Stimulated activated CD8-positive, alpha-beta memory T cell treated with anti-CD3 and anti-CD28 coated beads, Interleukin-7, amount 100 ng/mL, for 48 hours (primary cell): ENCODE measurements around the gene GATM.
"Not testable (repeated sequence)": the region's sequence is repeated elsewhere in the genome, so short reads cannot be mapped to it uniquely, and the experiment has no call there.

ENCODE experiments used
- DNase-seq, 2 donors: peaks; one replicate each; pipeline ENCODE4 v3.0.0-alpha.2; 2020; ENCODE audit warnings: low read depth in 1 of 2; ENCODE audit errors: extremely low read depth in 1 of 2

The GATM gene

GRCh38 chr15:45391746-45392583 lies 13.6 kb upstream of the GATM start:
- no peak for DNase-seq

DNA sequence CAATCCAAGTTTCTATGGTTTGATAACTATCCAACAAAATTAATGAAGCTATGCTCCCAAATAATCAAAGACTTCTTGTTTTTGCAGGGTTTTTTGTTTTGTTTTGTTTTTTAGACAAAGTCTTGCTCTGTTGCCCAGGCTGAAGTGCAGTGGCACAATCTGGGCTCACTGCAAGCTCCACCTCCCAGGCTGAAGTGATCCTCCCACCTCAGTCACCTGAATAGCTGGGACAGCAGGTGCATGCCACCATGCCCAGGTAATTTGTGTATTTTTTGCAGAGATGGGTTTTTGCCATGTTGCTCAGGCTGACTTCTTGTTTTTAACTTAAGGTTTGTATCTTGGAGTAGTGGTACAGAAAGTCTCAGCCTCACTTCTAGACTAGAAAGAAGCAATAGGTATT lies 11.0 kb upstream of the GATM start:
- DNase-seq = no peak

- no peak for DNase-seq
Observed at GRCh38 chr15:45387380-45388007, 9.2 kb upstream of the GATM start.

- no peak for DNase-seq
Observed at GRCh38 chr15:45386974-45387373, 8.6 kb upstream of the GATM start.

DNA sequence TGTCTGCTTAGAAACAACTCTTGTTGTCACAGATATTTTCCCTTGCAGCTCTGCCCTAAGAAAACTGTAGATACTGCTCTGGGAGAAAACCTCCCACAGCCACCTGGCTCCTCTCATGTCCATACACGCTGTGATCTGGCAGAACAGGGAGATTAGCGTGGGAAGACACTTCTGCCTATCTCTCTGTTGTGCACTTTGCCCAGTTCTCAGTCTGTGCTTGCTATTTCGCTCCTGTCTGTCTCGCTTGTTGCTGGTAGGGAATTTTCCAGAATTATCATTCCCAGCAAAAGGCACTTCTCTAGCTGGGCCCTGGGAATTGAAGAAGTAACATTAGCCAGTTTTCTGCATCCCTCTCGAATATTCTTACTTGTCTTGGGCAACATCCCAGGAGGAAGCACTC lies 8.1 kb upstream of the GATM start:
- no peak for DNase-seq

DNA sequence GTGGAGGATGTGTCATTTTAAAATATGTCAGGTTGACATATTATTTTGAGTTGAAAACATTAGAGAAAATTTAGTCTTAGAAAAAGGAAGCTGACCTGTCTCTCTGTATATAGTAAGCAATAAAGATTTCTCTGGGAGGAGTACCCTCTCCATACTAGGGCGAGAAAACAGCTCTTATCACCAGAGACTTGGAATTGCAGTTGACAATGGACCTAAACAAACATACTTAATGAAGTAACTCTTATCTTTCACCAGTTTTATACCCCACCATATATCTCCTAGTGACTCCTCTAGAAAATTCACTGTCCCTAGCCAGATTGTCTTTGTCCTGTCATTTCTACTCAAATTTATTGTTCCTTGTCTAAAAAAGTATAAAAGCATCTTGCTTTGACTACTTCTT lies 7.2 kb upstream of the GATM start:
- no peak for DNase-seq

DNA sequence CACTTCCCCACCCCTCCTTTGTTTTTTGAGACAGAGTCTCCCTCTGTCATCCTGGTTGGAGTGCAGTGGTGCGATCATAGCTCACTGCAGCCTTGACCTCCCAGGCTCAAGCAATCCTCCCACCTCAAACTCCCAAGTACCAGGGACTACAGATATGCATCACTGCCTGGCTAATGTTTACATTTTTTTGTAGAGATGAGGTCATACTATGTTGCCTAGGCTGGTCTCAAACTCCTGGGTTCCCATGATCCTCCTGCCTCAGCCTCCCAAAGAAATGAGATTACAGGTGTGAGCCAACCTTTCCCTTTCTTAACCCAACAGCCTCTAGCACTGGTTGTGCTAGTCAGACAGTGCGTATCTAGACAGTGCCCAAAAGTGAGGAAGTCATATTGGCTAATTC lies 6.4 kb upstream of the GATM start:
- no peak for DNase-seq

DNA sequence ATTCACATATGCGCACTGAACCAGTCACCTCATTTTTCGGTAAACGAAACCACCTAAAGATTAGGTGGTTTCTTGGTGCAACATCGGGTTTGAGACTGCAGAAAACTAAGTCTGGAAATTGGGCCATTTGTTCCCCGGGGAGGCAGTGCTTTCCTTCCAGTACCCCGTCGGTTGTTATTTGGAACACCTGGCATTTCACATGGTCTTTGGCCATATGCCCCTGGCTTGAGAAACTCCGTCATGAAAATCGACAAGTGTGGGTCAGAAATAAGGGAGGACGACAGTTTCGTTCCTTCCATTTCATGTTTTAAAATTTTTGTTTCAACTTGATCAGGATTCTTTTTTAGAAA lies 544 bp upstream of the GATM start:
- no peak for DNase-seq

DNA sequence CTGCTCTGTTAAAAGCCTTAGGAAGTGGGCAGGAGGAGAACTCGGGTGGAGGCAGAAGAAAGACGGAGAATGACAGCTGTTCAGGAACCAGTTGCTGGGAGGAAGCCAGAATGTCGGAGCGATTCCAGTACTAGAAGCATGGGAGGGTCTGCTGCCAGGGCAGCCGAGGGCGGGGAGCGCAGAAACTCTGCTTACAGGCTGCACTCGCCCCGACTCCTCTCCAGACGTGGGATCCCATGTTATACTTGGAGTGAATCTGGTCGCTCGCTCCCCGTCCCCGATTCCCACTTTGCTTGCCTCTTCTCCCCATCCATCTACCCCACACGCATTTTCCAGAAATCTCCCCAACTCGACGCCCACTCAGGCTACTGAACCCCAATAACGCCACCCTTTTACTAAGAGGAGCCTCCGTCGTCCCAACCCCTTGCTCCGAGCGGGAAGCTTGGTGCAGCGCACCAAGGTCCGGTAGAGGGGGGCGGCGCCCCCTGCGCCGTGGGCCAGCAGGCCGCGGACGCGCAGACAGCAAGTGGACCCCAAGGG lies 665 bp downstream of the GATM start:
- no peak for DNase-seq

DNA sequence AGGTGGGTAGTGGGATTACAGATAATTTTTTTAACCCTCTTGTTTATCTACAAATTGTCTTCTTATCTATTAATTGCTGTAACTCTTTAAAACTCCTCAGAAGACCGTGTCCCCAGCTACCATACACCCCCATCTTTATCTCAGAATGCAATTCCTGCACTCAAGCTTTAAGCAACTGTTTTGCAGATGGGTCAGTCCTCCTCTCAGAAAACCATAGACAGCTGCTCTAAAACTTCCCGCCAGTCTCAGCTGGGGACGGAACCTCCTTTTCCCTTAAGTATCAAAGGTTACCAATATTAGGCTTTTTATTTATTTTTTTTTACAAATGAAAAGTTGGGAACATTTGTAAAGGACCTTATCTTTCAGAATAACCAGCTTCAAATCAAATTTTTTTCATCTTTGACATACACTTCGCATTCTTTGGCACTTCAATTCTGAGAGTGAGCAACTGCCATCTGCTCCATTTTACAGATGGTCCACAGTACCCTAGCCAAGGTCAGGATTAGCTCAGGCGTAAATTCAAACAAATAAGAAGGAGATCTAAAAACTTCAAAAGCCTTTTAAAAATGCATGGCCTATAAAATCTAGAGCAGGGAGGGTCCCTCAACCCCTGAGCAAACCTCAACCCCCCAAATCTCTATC lies 1.3 kb downstream of the GATM start:
- no peak for DNase-seq

GRCh38 chr15:45376300-45376928 lies 1.9 kb downstream of the GATM start:
- DNase-seq = no peak

DNA sequence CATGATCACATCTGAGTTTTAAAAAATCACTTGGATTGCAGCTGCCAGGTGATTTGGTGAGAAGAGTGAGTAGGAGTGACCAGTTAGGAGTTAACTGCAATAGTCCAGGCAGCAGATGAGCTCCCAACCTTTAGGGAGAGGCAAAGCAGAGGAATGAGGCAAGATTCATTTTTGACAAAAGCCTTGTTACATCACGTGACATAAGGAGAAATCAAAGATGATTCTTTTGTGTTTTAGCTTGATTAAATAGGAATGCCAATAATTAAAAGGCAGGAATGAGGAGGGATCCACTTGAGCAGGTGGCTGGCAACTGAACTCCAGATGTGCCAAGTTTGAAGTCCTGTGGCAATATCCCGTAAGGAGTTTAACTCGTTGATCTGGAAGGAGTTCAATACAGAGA lies 2.5 kb downstream of the GATM start:
- DNase-seq = no peak

DNA sequence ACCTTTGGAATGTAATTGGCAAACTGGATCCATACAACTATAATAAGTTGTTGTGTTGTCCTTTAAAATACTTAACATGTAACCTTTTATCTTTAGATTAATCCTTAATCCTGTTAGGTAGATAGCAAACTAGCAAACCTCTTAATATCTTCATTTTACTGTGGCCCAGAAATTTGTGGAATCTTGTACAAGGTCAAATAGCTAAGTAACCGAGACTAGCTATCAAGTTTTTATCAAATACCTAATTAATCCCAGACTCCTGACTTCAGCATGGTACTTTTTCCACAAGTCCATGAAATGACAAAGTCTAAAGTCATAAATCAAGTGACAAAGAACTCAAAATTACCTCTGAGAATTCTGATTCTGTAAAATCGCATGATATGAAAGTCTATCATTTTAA lies 4.4 kb downstream of the GATM start:
- no peak for DNase-seq

GRCh38 chr15:45372041-45372995 lies 6.0 kb downstream of the GATM start:
- no peak for DNase-seq

GRCh38 chr15:45371546-45371945 lies 6.8 kb downstream of the GATM start:
- DNase-seq = no peak

- DNase-seq = not testable (repeated sequence)
Observed at GRCh38 chr15:45370042-45370441, 8.3 kb downstream of the GATM start.

GRCh38 chr15:45367222-45367621 lies 11.1 kb downstream of the GATM start:
- not testable (repeated sequence) for DNase-seq

DNA sequence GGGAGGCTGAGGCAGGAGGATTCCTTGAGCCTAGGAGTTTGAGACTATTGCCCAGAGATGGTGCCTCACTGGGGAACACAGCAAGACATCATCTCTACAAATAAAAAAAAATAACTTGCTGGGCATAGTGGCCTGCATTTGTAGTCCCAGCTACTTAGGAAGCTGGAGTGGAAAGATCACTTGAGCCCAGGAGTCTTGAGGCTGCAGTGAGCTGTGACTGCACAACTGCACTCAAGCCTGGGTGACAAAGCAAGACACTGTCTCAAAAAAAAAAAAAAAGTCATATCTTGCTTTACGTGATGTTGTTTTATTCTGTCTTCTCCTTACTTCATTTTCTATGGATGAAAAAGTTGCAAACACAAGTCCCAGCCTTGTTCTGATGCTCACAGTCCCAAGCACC lies 14.1 kb downstream of the GATM start:
- no peak for DNase-seq

GRCh38 chr15:45363801-45364200 lies 14.5 kb downstream of the GATM start:
- no peak for DNase-seq

DNA sequence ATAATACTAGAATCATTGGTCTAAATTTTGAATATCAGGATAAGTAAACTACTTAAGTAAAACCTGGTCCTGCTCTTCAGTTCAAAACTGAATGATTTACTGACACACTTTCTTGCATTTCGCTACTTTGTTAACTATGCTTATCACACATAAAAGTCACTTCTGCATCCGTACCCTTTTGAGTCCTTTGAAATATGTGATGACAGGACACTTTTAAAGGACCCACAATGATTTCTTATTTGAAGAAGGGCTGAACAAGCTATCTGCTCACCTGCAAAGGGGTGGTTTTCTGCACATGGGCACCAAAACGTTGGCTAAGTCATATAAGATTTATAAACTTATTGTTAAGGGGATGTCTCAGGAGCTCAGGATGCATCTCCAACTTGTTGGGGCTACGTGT lies 15.0 kb downstream of the GATM start:
- DNase-seq = no peak
